H9 (cell line): ENCODE data around the gene HMBS. TPM values are rescaled to one million over a fixed set of nuclear protein-coding genes. Genes with fewer than 3 reads are reported as not detected.

Experiments used
- DNase-seq: peaks from one replicate; pipeline ENCODE4 v3.0.0-alpha.2; 2017
- H2AFZ ChIP-seq: one replicate; pipeline ENCODE4 v1.6.1; 2013; ENCODE audit warnings: mild to moderate bottlenecking, low read length, control low read depth, moderate library complexity
- H2AK5ac ChIP-seq: 2 replicates; pipeline ENCODE4 v1.6.1; 2013; ENCODE audit warnings: low read length, control low read depth, mixed read lengths; ENCODE audit not compliant: insufficient read length
- H2BK120ac ChIP-seq: one replicate; pipeline ENCODE4 v1.6.1; 2013; ENCODE audit warnings: low read depth, mild to moderate bottlenecking, low read length, control low read depth, inconsistent platforms; ENCODE audit not compliant: poor library complexity, severe bottlenecking
- H2BK12ac ChIP-seq: 2 replicates; pipeline ENCODE4 v1.6.1; 2013; ENCODE audit warnings: low read length, control low read depth, mixed read lengths, low read depth; ENCODE audit not compliant: insufficient read length
- H2BK15ac ChIP-seq: 2 replicates; pipeline ENCODE4 v1.6.1; 2013; ENCODE audit warnings: low read depth, low read length, control low read depth
- H2BK20ac ChIP-seq: one replicate; pipeline ENCODE4 v1.6.1; 2013; ENCODE audit warnings: low read depth, mild to moderate bottlenecking, low read length, control low read depth, inconsistent platforms; ENCODE audit not compliant: poor library complexity, severe bottlenecking
- H2BK5ac ChIP-seq: 2 replicates; pipeline ENCODE4 v1.6.1; 2013; ENCODE audit warnings: low read length, control low read depth, mixed read lengths; ENCODE audit not compliant: insufficient read length
- H3K14ac ChIP-seq: 2 replicates; pipeline ENCODE4 v1.6.1; 2013; ENCODE audit warnings: low read length, control low read depth; ENCODE audit not compliant: insufficient read depth
- H3K18ac ChIP-seq: 2 replicates; pipeline ENCODE4 v1.6.1; 2013; ENCODE audit warnings: low read depth, mild to moderate bottlenecking, mixed read lengths, low read length, control low read depth; ENCODE audit not compliant: insufficient read length
- H3K23ac ChIP-seq: 2 replicates; pipeline ENCODE4 v1.6.1; 2013; ENCODE audit warnings: low read length, control low read depth, mixed read lengths, low read depth; ENCODE audit not compliant: insufficient read length
- H3K23me2 ChIP-seq: 2 replicates; pipeline ENCODE4 v1.6.1; 2013; ENCODE audit warnings: low read depth, mild to moderate bottlenecking, mixed read lengths, low read length, control low read depth; ENCODE audit not compliant: insufficient read length, poor library complexity, severe bottlenecking
- H3K27ac ChIP-seq: 2 replicates; pipeline ENCODE4 v1.5.1; 2013; ENCODE audit warnings: low read length, control low read depth, mixed read lengths, low read depth; ENCODE audit not compliant: insufficient read length
- H3K27me3 ChIP-seq: 2 replicates; pipeline ENCODE4 v1.6.1; 2013; ENCODE audit warnings: low read length, control low read depth, inconsistent platforms; ENCODE audit not compliant: insufficient read depth
- H3K4ac ChIP-seq: 2 replicates; pipeline ENCODE4 v1.6.1; 2013; ENCODE audit warnings: low read depth, mild to moderate bottlenecking, control low read depth, inconsistent platforms, low read length, moderate library complexity
- H3K4me1 ChIP-seq: 2 replicates; pipeline ENCODE4 v1.6.1; 2013; ENCODE audit warnings: low read length, control low read depth, inconsistent platforms; ENCODE audit not compliant: insufficient read depth
- H3K4me2 ChIP-seq: 2 replicates; pipeline ENCODE4 v1.6.1; 2013; ENCODE audit warnings: low read length, control low read depth, mixed read lengths; ENCODE audit not compliant: insufficient read length, insufficient read depth
- H3K56ac ChIP-seq: 2 replicates; pipeline ENCODE4 v1.6.1; 2013; ENCODE audit warnings: low read depth, mild to moderate bottlenecking, mixed read lengths, low read length, control low read depth; ENCODE audit not compliant: insufficient read length
- H3K79me1 ChIP-seq: 2 replicates; pipeline ENCODE4 v1.6.1; 2013; ENCODE audit warnings: low read depth, mild to moderate bottlenecking, moderate library complexity, low read length, control low read depth, inconsistent platforms; ENCODE audit not compliant: insufficient read depth, poor library complexity, severe bottlenecking
- H3K79me2 ChIP-seq: 2 replicates; pipeline ENCODE4 v1.6.1; 2013; ENCODE audit warnings: low read length, control low read depth, inconsistent platforms; ENCODE audit not compliant: insufficient read depth
- H3K9ac ChIP-seq: 2 replicates; pipeline ENCODE4 v1.6.1; 2013; ENCODE audit warnings: low read length, control low read depth, mixed read lengths; ENCODE audit not compliant: insufficient read length; ENCODE audit errors: extremely low read depth
- H3K9me3 ChIP-seq: one replicate; pipeline ENCODE4 v1.6.1; 2013; ENCODE audit warnings: low read depth, low read length, inconsistent platforms; ENCODE audit not compliant: control insufficient read depth
- H3T11ph ChIP-seq: one replicate; pipeline ENCODE4 v1.6.1; 2013; ENCODE audit warnings: mild to moderate bottlenecking, low read length, control low read depth, inconsistent platforms
- H4K20me1 ChIP-seq: one replicate; pipeline ENCODE4 v1.6.1; 2013; ENCODE audit not compliant: control insufficient read depth, insufficient read length, insufficient read depth
- H4K5ac ChIP-seq: 2 replicates; pipeline ENCODE4 v1.6.1; 2013; ENCODE audit warnings: low read depth, mild to moderate bottlenecking, mixed read lengths, low read length, control low read depth; ENCODE audit not compliant: insufficient read length
- H4K8ac ChIP-seq: replicated peaks from 2 replicates; pipeline ENCODE4 v1.6.1; 2013; ENCODE audit warnings: low read length, control low read depth, mixed read lengths, low read depth; ENCODE audit not compliant: insufficient read length
- H4K91ac ChIP-seq: 2 replicates; pipeline ENCODE4 v1.6.1; 2013; ENCODE audit warnings: low read depth, mild to moderate bottlenecking, moderate library complexity, mixed read lengths, low read length, control low read depth; ENCODE audit not compliant: insufficient read length
- H3K27ac Mint-ChIP-seq, 3 experiments: 2 replicates in 2 of 3; 3 replicates in 1 of 3; pipeline ENCODE4 v1.8.0; 2020 to 2021; ENCODE audit warnings: mixed read lengths in 3 of 3, mild to moderate bottlenecking in 1 of 3, moderate library complexity in 1 of 3
- H3K27me3 Mint-ChIP-seq: 2 replicates; pipeline ENCODE4 v1.8.0; 2021; ENCODE audit warnings: low read depth, mild to moderate bottlenecking, moderate library complexity, mixed read lengths
- H3K36me3 Mint-ChIP-seq, 3 experiments: 2 replicates in 2 of 3; 3 replicates in 1 of 3; pipeline ENCODE4 v1.8.0; 2020 to 2021; ENCODE audit warnings: low read depth in 3 of 3, mixed read lengths in 3 of 3; ENCODE audit not compliant: insufficient read depth in 1 of 3
- H3K4me1 Mint-ChIP-seq, 2 experiments: 2 replicates each; pipeline ENCODE4 v1.8.0; 2020; ENCODE audit warnings: mixed read lengths in 2 of 2
- H3K4me3 Mint-ChIP-seq, 2 experiments: 2 replicates in 1 of 2; 3 replicates in 1 of 2; pipeline ENCODE4 v1.8.0; 2020 to 2021; ENCODE audit warnings: mild to moderate bottlenecking in 2 of 2, mixed read lengths in 2 of 2, moderate library complexity in 1 of 2
- H3K9me3 Mint-ChIP-seq, 2 experiments: 2 replicates in 1 of 2; 3 replicates in 1 of 2; pipeline ENCODE4 v1.8.0; 2020; ENCODE audit warnings: mild to moderate bottlenecking in 2 of 2, mixed read lengths in 2 of 2, moderate library complexity in 1 of 2
- CTCF ChIP-seq: fragments of 200-600 bp; sonication (generic); conservative IDR thresholded peaks from 3 replicates; pipeline ENCODE4 v1.8.0; 2021; ENCODE audit warnings: antibody characterized with exemption, mild to moderate bottlenecking
- WGBS: extraction: QIAGEN DNeasy Blood & Tissue Kit; methylation state at CpG from one replicate; pipeline ENCODE4 v1.1.7; 2013; ENCODE audit warnings: missing lambda C conversion rate, low lambda C conversion rate, mixed read lengths; ENCODE audit not compliant: insufficient read length; ENCODE audit errors: extremely low coverage; 5-methylcytosine and 5-hydroxymethylcytosine counted together
- total RNA-seq: library from RNA; stranded (reverse); gene quantifications from 2 replicates; pipeline ENCODE4 v1.2.1, GENCODE V29; 2021

HMBS gene
- total RNA-seq, 1 experiment from 2014 or later = 57.7 TPM

GRCh38 chr11:119126675-119127268, 42.1 kb downstream of the HMBS start:
- no peak for DNase-seq
- H4K5ac ChIP-seq = no peak overlapping the region
- no peak overlapping the region for H2BK20ac ChIP-seq
- no CpG with 5 or more reads among the region's 5 CpGs for WGBS
- Mint-ChIP-seq H3K9me3 (no peaks in the 10 kb centered on the region), H3K36me3 (peaks cover 10 to 63% (median 51%) of the 10 kb centered on the region in 3 experiments; a peak in 6 of 7 replicates), H3K27me3 (no peaks in the 10 kb centered on the region), H3K27ac (peak overlapping the region in 2 of 3 experiments; percentile 37 to 42; a peak in 3 of 7 replicates), H3K4me3 (no peak overlapping the region), H3K4me1 (peaks cover 8 to 10% of the 10 kb centered on the region in 2 experiments)
- H3K4ac ChIP-seq = no peak overlapping the region
- H3K27me3 ChIP-seq = no peaks in the 10 kb centered on the region
- H3K4me2 ChIP-seq = no peak overlapping the region
- no peak overlapping the region for H3K14ac ChIP-seq
- no peak overlapping the region for H3K27ac ChIP-seq
- no peaks in the 10 kb centered on the region for H3K9me3 ChIP-seq
- H2AFZ ChIP-seq = no peak overlapping the region
- H3K23me2 ChIP-seq = peaks cover 5% of the 10 kb centered on the region
- no peak overlapping the region for H3K56ac ChIP-seq
- no peak overlapping the region for H3K18ac ChIP-seq
- H3T11ph ChIP-seq = no peak overlapping the region
- H3K79me1 ChIP-seq = peaks cover 6% of the 10 kb centered on the region
- peaks cover 8% of the 10 kb centered on the region for H3K79me2 ChIP-seq
- no peak overlapping the region for H2BK15ac ChIP-seq
- H3K4me1 ChIP-seq = peaks cover 4% of the 10 kb centered on the region; the same call in 1 of the 2 replicates
- no peak overlapping the region for H2BK5ac ChIP-seq
- no peak overlapping the region for H3K9ac ChIP-seq
- no peaks in the 10 kb centered on the region for H4K20me1 ChIP-seq
- H2BK120ac ChIP-seq = no peak overlapping the region
- no peak overlapping the region for H3K23ac ChIP-seq
- no peak overlapping the region for H4K8ac ChIP-seq
- TF ChIP-seq CTCF = no peak
- no peak overlapping the region for H2BK12ac ChIP-seq
- no peak overlapping the region for H2AK5ac ChIP-seq
- H4K91ac ChIP-seq = no peak overlapping the region
